B cell (primary cell): ENCODE data around the gene OXCT1.

Experiments
- EZH2 ChIP-seq: IDR thresholded peaks from 2 replicates; pipeline ENCODE4 v1.6.1; 2012; ENCODE audit warnings: borderline replicate concordance, low read depth, mild to moderate bottlenecking, moderate library complexity, low read length; ENCODE audit not compliant: insufficient read depth, poor library complexity, severe bottlenecking
- TF ChIP-seq, protein P1 (sequence below): fragments of 200-600 bp; IDR thresholded peaks from one replicate; pipeline ENCODE4 v1.8.0; 2022; ENCODE audit warnings: antibody characterized with exemption, mild to moderate bottlenecking

DNA sequence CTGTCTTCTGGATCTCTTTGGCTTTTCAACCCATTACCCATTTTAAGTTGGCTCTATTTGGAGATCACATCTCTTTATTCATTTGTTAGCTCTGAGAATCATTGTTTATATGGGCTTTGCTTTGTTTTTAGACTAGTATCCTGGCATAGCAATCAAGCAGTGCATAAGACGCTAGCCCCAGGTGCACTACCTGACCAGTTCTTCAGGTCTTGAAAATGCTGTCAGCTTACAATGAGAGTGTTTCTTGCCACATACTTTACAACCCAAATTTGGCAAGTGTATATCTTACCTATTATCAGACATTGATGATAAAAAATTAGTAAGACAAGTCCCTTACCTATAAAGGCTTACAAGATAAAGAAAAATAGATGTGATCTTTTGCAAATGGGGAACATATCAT lies 12.2 kb downstream of the OXCT1 start:
- TF ChIP-seq, protein P1, sequence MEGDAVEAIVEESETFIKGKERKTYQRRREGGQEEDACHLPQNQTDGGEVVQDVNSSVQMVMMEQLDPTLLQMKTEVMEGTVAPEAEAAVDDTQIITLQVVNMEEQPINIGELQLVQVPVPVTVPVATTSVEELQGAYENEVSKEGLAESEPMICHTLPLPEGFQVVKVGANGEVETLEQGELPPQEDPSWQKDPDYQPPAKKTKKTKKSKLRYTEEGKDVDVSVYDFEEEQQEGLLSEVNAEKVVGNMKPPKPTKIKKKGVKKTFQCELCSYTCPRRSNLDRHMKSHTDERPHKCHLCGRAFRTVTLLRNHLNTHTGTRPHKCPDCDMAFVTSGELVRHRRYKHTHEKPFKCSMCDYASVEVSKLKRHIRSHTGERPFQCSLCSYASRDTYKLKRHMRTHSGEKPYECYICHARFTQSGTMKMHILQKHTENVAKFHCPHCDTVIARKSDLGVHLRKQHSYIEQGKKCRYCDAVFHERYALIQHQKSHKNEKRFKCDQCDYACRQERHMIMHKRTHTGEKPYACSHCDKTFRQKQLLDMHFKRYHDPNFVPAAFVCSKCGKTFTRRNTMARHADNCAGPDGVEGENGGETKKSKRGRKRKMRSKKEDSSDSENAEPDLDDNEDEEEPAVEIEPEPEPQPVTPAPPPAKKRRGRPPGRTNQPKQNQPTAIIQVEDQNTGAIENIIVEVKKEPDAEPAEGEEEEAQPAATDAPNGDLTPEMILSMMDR = no peak
- TF ChIP-seq EZH2 = no peak
